HUES6 (cell line): ENCODE measurements around the gene CTF1.
A peak's percentile ranks its signal among the peaks of the same experiment; 100 is the strongest.

Experiments used
- H3K27ac ChIP-seq: 2 replicates; pipeline ENCODE4 v1.7.0; 2013; ENCODE audit warnings: low read depth, mild to moderate bottlenecking, low read length, inconsistent platforms
- H3K27me3 ChIP-seq: 2 replicates; pipeline ENCODE4 v1.6.1; 2013; ENCODE audit warnings: low read length; ENCODE audit not compliant: control insufficient read depth, insufficient read depth
- H3K36me3 ChIP-seq: 2 replicates; pipeline ENCODE4 v1.6.1; 2013; ENCODE audit warnings: low read length; ENCODE audit not compliant: control insufficient read depth, insufficient read depth
- H3K4me1 ChIP-seq: 2 replicates; pipeline ENCODE4 v1.6.1; 2013; ENCODE audit warnings: low read length; ENCODE audit not compliant: control insufficient read depth, insufficient read depth
- H3K4me3 ChIP-seq: 2 replicates; pipeline ENCODE4 v1.5.1; 2013; ENCODE audit warnings: low read depth, low read length
- H3K9ac ChIP-seq: one replicate; pipeline ENCODE4 v1.6.1; 2013; ENCODE audit warnings: mild to moderate bottlenecking, low read length
- H3K9me3 ChIP-seq: 2 replicates; pipeline ENCODE4 v1.6.1; 2013; ENCODE audit warnings: low read depth, low read length; ENCODE audit not compliant: control insufficient read depth, insufficient read depth

Gene CTF1

GRCh38 chr16:30874244-30874820 lies 22.1 kb upstream of the CTF1 start:
- Histone ChIP-seq H3K4me3 (peak overlapping the region; percentile 90), H3K27me3 (peaks cover 40% of the 10 kb centered on the region), H3K36me3 (0 out of 2 replicates have a peak, but pooled peaks cover 4% of the 10 kb centered on the region), H3K27ac (no peak overlapping the region; the same call in 1 of the 2 replicates), H3K9me3 (no peaks in the 10 kb centered on the region), H3K9ac (peak overlapping the region; percentile 96), H3K4me1 (peaks cover 11% of the 10 kb centered on the region)

GRCh38 chr16:30874821-30875717 lies 21.3 kb upstream of the CTF1 start:
- Histone ChIP-seq H3K4me3 (peak overlapping the region; percentile 90), H3K9me3 (no peaks in the 10 kb centered on the region), H3K4me1 (peaks cover 11% of the 10 kb centered on the region), H3K9ac (peak overlapping the region; percentile 96), H3K27me3 (peaks cover 40% of the 10 kb centered on the region), H3K27ac (peak overlapping the region; percentile 89; the same call in 1 of the 2 replicates), H3K36me3 (0 out of 2 replicates have a peak, but pooled peaks cover 4% of the 10 kb centered on the region)

DNA sequence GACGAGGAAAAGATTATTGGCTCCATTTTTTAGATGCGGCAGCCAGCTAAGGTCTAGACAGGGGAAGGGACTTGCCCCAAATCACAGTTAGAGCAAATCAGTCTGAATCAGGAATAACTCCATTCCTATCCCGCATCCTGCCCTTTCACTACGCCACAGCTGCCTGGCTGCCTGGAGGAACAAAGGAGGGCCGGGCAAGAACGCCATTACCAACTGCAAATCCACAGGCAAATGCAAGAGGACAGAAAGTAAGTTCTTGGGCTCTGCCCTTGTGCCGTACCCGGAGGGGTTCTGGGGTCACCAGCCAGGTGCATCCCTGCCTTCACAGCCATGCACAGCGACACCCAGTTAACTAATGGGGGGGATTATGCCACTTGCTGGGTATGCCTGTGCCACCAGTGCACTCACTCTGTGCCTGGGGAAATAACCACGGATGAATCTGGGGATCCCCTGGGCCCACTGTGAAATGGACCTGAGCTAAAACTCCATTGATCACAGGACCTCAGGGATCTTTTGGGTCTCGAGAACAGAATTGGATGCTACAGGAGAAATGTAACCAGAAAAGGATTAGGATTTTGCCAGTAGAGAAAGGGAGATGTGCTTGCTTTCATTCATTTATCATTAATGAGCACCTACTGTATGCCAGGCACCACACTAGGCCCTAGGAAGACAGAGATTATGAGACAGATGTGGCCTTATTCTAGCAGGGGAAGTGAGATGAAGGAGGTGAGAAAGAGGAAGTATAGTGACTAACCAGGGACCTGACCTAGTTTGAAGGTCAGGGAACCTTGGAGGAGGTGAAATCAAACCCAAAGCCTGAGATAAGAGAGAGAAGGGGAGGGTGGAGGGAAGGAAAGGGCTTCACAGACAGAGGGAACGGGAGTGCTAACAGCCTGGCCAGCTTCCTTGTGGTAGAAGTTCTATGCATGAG lies 20.3 kb upstream of the CTF1 start:
- peaks cover 34% of the 10 kb centered on the region for H3K27me3 ChIP-seq
- peaks cover 11% of the 10 kb centered on the region for H3K4me1 ChIP-seq
- H3K4me3 ChIP-seq, result peak overlapping the region; percentile 90
- peak overlapping the region; percentile 89; the same call in 1 of the 2 replicates for H3K27ac ChIP-seq
- H3K9ac ChIP-seq, result peak overlapping the region; percentile 96
- 0 out of 2 replicates have a peak, but pooled peaks cover 4% of the 10 kb centered on the region for H3K36me3 ChIP-seq
- no peaks in the 10 kb centered on the region for H3K9me3 ChIP-seq

DNA sequence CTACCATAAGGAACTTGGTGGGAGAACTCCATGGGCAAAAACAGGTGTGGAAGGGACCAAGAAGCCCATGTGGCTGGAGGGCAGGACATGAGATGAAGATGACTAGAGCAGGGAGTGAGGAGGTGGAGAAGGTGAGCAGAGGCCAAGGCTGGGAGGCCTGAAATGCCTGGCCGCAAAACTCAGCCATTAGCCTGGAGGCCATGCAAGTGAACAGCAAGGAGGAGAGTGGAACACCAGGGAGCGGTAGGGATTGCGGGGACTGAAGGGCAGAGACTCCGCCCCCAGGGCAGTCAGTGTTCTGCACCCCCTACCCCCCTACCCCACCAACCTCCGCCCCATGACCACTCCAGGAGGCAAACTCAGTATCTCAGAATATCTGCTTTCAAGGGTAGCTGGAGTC lies 19.5 kb upstream of the CTF1 start:
- Histone ChIP-seq H3K27me3 (peaks cover 28% of the 10 kb centered on the region), H3K27ac (no peak overlapping the region), H3K4me1 (peaks cover 11% of the 10 kb centered on the region), H3K9ac (peak overlapping the region; percentile 96), H3K36me3 (0 out of 2 replicates have a peak, but pooled peaks cover 4% of the 10 kb centered on the region), H3K9me3 (no peaks in the 10 kb centered on the region), H3K4me3 (peak overlapping the region; percentile 90; the same call in 1 of the 2 replicates)

- Histone ChIP-seq H3K36me3 (peaks cover 23% of the 10 kb centered on the region), H3K27ac (no peak overlapping the region), H3K9me3 (no peaks in the 10 kb centered on the region), H3K9ac (no peak overlapping the region), H3K4me1 (no peaks in the 10 kb centered on the region; the same call in 1 of the 2 replicates), H3K4me3 (no peak overlapping the region), H3K27me3 (no peaks in the 10 kb centered on the region)
Measured at GRCh38 chr16:30882429-30883310, 13.7 kb upstream of the CTF1 start.

DNA sequence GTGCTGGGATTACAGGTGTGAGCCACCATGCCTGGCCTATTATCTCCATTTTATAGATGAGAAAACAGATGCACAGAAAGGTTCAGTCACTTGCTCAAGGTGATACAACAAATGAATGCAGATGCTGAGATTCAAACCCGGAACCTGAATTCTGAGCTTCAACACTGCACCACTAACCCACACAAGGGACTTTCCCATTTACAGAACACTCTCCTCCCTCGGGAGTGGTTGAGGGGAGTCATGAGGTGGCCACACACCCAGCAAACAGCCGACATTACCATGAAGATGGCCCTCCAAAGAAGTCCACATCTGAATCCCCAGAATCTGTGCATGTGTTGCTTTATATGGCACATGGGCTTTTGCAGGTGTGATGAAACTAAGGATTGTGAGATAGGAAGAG lies 11.7 kb upstream of the CTF1 start:
- Histone ChIP-seq H3K4me1 (no peaks in the 10 kb centered on the region; the same call in 1 of the 2 replicates), H3K27me3 (no peaks in the 10 kb centered on the region), H3K27ac (no peak overlapping the region), H3K9ac (no peak overlapping the region), H3K9me3 (no peaks in the 10 kb centered on the region), H3K36me3 (peaks cover 28% of the 10 kb centered on the region), H3K4me3 (no peak overlapping the region)

DNA sequence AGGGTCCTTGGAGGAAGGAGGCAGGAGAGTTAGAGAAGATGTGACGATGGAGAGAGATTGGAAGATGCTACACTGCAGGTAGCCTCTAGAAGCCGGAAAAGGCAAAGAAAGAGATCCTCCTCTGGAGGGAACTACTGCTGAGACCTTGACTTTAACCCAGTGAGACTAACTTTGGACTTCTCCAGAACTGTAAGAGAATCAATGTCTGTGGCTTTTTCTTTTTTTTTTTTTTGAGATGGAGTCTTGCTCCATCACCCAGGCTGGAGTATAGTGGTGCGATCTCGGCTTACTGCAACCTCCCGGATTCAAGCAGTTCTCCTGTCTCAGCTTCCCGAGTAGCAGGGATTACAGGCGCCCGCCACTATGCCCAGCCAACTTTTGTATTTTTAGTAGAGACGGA lies 11.2 kb upstream of the CTF1 start:
- Histone ChIP-seq H3K4me1 (no peaks in the 10 kb centered on the region; the same call in 1 of the 2 replicates), H3K36me3 (peaks cover 28% of the 10 kb centered on the region), H3K9me3 (no peaks in the 10 kb centered on the region), H3K27me3 (no peaks in the 10 kb centered on the region), H3K4me3 (no peak overlapping the region), H3K9ac (no peak overlapping the region), H3K27ac (no peak overlapping the region)

DNA sequence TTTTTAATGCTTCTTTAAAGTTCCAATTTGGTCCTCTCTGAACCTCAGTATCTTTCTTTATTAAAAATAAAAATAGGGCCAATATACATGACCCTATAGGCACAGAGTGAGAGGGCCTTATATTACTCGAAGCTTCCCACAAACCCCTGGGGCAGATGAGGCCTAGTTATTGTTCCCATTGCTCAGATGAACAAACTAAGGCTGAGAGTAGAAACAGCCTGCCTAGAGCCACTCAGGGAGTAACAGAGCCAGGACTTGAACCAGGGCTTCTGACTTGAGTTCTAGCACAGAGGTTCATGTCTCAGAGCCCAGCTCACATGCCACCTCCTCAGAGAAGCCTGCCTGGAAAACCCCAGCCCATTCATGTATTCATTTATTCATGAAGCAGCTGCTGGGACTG lies 10.3 kb upstream of the CTF1 start:
- peaks cover 28% of the 10 kb centered on the region for H3K36me3 ChIP-seq
- H3K4me1 ChIP-seq, result no peaks in the 10 kb centered on the region; the same call in 1 of the 2 replicates
- no peak overlapping the region for H3K27ac ChIP-seq
- no peak overlapping the region for H3K9ac ChIP-seq
- H3K27me3 ChIP-seq, result no peaks in the 10 kb centered on the region
- no peak overlapping the region for H3K4me3 ChIP-seq
- no peaks in the 10 kb centered on the region for H3K9me3 ChIP-seq

DNA sequence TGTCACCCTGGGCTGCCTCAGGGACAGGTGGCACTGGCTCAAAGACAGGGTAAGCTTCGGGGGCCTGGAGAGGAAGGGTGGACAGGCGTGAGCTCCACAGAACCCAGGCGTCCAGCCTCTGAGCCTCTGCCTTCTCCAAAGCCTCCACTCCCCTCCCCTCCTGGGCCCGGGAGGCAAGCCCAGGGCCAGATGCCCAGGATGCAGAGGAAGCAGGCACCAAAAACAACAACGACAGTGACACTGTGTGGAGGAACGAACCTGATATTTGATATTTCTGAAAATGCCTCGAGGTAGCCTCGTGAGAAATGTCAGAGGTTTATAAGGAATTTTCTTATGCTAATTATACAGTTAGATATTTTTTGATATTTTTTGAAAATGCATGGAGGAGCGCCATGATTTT lies 8.5 kb upstream of the CTF1 start:
- no peak overlapping the region for H3K4me3 ChIP-seq
- H3K9ac ChIP-seq, result no peak overlapping the region
- no peaks in the 10 kb centered on the region; the same call in 1 of the 2 replicates for H3K27me3 ChIP-seq
- H3K36me3 ChIP-seq, result peaks cover 28% of the 10 kb centered on the region
- H3K27ac ChIP-seq, result no peak overlapping the region
- no peaks in the 10 kb centered on the region for H3K9me3 ChIP-seq
- peaks cover 4% of the 10 kb centered on the region; the same call in 1 of the 2 replicates for H3K4me1 ChIP-seq
